ENCODE results near the gene TIAL1. TPM values are rescaled to one million over a fixed set of nuclear protein-coding genes. Genes with fewer than 3 reads are reported as not detected.
A peak's percentile ranks its signal among the peaks of the same experiment; 100 is the strongest.

The TIAL1 gene
- total and polyA plus RNA-seq, 10 of the 15 experiments (the other 5 are each of a cell fraction or from before 2014, with no cell fraction given), result 26.0 to 159 (median 62.8) TPM

- TF ChIP-seq CEBPZ (IDR thresholded peaks at IDR 0.05; ENCODE audit: low read depth, low read length) (no peak), YBX1 (IDR thresholded peaks at IDR 0.05) (no peak), ZNF384 (IDR thresholded peaks at IDR 0.05; ENCODE audit: borderline replicate concordance, low read depth, low read length) (no peak), RAD21 (IDR thresholded peaks at IDR 0.05; ENCODE audit: insufficient read depth, low read depth, low read length) (0 out of 2 replicates have a peak, but pooled peaks have one; percentile 4), SMAD5 (IDR thresholded peaks at IDR 0.05; ENCODE audit: low read depth) (no peak), ZNF622 (IDR thresholded peaks at IDR 0.05) (no peak)
- TF ChIP-seq, protein P1, sequence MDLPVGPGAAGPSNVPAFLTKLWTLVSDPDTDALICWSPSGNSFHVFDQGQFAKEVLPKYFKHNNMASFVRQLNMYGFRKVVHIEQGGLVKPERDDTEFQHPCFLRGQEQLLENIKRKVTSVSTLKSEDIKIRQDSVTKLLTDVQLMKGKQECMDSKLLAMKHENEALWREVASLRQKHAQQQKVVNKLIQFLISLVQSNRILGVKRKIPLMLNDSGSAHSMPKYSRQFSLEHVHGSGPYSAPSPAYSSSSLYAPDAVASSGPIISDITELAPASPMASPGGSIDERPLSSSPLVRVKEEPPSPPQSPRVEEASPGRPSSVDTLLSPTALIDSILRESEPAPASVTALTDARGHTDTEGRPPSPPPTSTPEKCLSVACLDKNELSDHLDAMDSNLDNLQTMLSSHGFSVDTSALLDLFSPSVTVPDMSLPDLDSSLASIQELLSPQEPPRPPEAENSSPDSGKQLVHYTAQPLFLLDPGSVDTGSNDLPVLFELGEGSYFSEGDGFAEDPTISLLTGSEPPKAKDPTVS (IDR thresholded peaks at IDR 0.05; ENCODE audit: low read depth, low read length), result no peak
Measured at GRCh38 chr10:119644205-119644814, 47.5 kb upstream of the TIAL1 start (continued).
